GM18526 (cell line): ENCODE data around the gene IP6K1.

Experiments used
- POLR2A ChIP-seq: IDR thresholded peaks from 3 replicates; pipeline ENCODE4 v1.6.1; 2011; ENCODE audit not compliant: insufficient read length; ENCODE audit errors: extremely low read depth

The IP6K1 gene

GRCh38 chr3:49740427-49740826 lies 45.9 kb downstream of the IP6K1 start:
- no peak for TF ChIP-seq POLR2A

DNA sequence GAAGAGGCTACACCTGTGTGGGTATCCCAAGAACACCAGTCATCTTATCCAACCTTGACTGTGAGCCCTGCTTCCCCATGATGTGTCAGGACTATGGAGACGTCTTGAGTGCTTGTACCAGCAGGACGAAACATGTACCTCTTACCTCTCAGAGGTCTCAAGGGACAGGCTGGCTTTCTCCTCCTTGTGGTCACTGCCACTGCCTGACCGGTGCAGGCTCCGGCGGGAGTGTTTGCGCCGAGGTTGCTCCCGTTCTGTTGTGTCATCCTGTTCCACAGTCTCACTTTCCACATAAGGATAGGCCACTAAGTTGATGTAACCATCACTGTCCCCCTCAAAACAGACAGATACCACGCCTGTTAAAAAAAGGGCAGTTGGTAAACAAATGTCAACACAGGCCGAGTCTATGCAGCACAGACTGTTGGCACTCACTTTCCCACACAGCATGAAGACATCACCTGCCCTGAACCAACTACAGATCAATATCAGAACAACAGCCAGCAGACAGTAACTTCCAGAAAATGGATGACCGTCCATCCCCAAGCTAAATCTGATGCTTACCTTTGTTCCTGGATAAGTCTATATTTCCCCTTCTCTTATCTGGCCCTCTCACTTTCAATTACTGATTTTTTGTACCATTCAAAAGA lies 48.2 kb downstream of the IP6K1 start:
- no peak for TF ChIP-seq POLR2A

GRCh38 chr3:49734752-49735151 lies 51.6 kb downstream of the IP6K1 start:
- no peak for TF ChIP-seq POLR2A

GRCh38 chr3:49733551-49733950 lies 52.8 kb downstream of the IP6K1 start:
- no peak for TF ChIP-seq POLR2A

DNA sequence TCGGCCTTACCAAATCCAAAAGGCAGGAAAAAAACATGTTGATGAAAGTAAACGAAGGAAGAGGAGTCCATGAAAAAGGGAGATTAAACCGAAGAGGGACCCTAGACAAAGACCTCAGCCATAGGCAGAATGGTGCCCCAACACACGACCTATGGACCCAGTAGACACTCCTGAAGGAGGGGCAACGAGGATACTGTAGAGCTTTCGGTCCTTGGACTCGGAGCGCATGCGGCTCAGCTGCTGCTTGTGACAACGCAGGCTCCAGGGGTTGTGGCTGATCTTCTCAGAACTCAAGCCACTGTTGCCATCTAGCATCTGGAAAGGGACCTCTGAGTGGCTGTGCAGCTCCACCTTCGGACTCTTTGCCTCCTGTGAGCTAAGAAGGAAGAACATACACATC lies 53.7 kb downstream of the IP6K1 start:
- no peak for TF ChIP-seq POLR2A

DNA sequence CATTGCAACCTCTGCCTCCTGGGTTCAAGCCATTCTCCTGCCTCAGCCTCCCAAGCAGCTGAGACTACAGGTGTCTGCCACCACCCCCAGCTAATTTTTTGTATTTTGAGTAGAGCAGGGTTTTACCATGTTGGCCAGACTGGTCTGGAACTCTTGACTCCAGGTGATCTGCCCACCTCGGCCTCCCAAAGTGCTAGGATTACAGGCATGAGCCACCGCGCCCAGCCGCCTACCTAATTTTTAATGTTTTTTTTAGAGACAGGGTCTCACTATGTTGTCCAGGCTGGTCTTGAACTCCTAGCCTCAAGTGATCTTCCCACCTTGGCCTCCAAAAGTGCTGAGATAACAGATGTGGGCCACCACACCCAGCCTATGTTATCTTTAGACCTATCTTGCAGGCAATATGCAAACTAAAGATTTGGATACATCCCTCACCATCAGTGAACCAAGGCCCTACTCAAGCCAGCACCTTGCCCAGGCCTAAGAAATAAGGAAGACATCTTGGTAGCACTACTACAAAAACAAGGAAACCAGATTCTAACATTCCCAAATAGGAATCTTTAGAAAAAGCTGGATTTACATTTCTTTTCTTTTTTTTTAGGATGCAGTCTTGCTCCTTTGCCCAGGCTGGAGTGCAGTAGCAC lies 56.3 kb downstream of the IP6K1 start:
- TF ChIP-seq POLR2A: no peak

- no peak for TF ChIP-seq POLR2A
These were observed 58.4 kb downstream of the IP6K1 start for GRCh38 chr3:49727924-49728361.

GRCh38 chr3:49727154-49727923 lies 59.0 kb downstream of the IP6K1 start:
- no peak for TF ChIP-seq POLR2A

DNA sequence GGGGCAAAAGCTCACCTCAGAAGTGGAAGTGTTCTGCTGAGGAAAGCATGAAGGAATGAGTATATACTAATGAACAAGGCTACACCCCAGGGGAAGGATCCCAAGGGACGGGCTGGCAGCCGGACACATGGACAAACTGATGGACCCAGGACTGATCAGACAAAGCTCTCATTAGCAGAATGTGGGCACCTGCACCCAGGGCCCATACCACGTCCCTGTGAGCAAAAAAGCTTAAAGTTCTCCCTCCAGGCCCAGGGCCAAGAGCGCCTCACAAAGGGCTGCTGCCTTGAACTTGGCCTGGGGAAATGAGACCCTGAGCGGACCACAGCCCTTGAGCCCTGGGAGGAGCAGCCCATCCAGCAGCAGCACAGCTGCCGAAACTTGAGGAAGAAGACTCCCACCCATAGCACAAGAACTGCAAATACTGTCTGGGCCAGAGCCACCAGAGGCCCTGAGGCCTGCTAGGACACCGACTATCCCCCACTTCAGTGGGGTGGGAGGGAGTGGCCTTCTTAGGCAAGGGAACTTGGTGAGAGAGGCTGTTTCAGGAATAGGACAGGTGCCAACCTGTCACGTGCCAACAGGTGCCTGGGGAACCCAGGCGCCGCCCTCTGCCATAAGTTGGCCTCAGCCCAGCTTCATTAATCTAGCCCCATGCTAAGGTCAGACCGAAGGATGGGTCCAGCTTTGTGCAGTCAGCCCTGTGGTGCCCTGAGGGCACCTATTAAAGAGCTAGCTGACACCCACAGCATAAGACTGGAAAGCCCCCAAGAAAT lies 60.2 kb downstream of the IP6K1 start:
- TF ChIP-seq POLR2A: no peak

GRCh38 chr3:49724586-49724985 lies 61.8 kb downstream of the IP6K1 start:
- no peak for TF ChIP-seq POLR2A

DNA sequence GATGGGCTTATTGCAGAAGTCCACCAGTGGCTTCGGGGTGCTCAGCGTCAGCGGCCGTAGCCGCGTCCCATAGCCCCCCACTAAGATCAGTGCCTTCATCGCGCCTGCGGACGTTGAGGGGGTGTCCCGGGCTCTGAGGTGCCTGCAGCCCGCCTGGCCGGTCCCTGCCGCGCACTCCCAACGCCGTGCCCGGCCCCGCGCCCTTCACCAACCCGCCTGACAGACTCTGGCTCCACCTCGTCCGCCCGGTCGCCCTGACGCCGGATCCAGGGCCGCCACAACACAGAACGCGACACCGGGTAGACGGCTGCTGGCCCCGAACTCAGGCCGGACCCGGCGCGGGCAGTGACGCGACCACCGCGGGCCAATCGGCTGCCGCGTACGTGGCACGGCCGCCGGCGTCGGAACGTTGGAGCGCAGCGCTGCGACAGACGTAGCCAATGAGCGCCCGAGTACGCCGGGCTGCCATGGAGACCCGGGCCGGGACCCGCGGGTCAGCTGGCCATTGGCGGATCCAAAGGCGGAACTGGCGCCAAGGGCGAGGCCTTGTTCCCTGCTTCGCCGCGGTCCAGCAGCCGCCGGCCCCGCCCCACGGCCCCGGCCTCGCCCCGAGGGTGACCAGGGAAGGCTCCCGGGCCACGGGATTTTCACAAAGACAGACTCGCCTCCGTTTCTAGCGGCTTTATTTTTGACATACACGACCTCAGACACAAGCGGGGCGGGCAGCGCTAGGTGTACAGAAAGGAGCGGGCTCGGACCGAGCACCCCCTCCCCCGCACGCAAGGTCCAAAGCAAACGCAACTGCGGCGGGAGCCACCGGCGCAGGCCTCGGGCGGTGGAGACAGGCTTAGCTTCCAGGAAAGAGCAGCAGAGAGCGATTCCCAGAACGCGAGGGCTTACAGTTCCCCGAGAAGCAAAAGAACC lies 62.5 kb downstream of the IP6K1 start, which contains the start of gene GMPPB:
Gene GMPPB, minus strand, starts transcription at position 324 of the 924 bp plus-strand sequence. Its CDS starts 225 bp downstream, at position 99.
- TF ChIP-seq POLR2A: peak; percentile 67

GRCh38 chr3:49723296-49723627 lies 63.1 kb downstream of the IP6K1 start:
- no peak for TF ChIP-seq POLR2A

- TF ChIP-seq POLR2A: no peak
These were observed 63.4 kb downstream of the IP6K1 start for GRCh38 chr3:49722896-49723295.
